GM18861 (cell line): ENCODE data around the gene COL6A2.
"Not testable (repeated sequence)": the region's sequence is repeated elsewhere in the genome, so short reads cannot be mapped to it uniquely, and the experiment has no call there.

Source experiments
- ATAC-seq: cut with Tn5 transposase; IDR thresholded peaks from one replicate; pipeline ENCODE4 v1.9.1; 2021; ENCODE audit not compliant: unreplicated experiment

The COL6A2 gene

GRCh38 chr21:46060596-46061061 lies 37.3 kb upstream of the COL6A2 start:
- ATAC-seq = no peak

GRCh38 chr21:46061063-46061462 lies 36.8 kb upstream of the COL6A2 start:
- no peak for ATAC-seq

- ATAC-seq = no peak
These were observed 36.4 kb upstream of the COL6A2 start for GRCh38 chr21:46061518-46061917.

GRCh38 chr21:46061950-46062349 lies 36.0 kb upstream of the COL6A2 start:
- ATAC-seq = no peak

GRCh38 chr21:46062471-46063211 lies 35.3 kb upstream of the COL6A2 start:
- ATAC-seq = no peak

GRCh38 chr21:46063227-46063626 lies 34.7 kb upstream of the COL6A2 start:
- no peak for ATAC-seq

- ATAC-seq = no peak
These were observed 33.9 kb upstream of the COL6A2 start for GRCh38 chr21:46063734-46064680.

GRCh38 chr21:46064870-46065214 lies 33.1 kb upstream of the COL6A2 start:
- no peak for ATAC-seq

GRCh38 chr21:46065215-46065913 lies 32.5 kb upstream of the COL6A2 start:
- no peak for ATAC-seq

- ATAC-seq = no peak
These were observed 31.9 kb upstream of the COL6A2 start for GRCh38 chr21:46065914-46066551.

GRCh38 chr21:46066591-46067331 lies 31.2 kb upstream of the COL6A2 start:
- no peak for ATAC-seq

- ATAC-seq = no peak
These were observed 30.3 kb upstream of the COL6A2 start for GRCh38 chr21:46067505-46068201.

GRCh38 chr21:46068516-46069079 lies 29.3 kb upstream of the COL6A2 start:
- no peak for ATAC-seq

- no peak for ATAC-seq
These were observed 28.7 kb upstream of the COL6A2 start for GRCh38 chr21:46069166-46069565.

GRCh38 chr21:46069719-46070279 lies 28.1 kb upstream of the COL6A2 start:
- no peak for ATAC-seq

- ATAC-seq = no peak
These were observed 26.8 kb upstream of the COL6A2 start for GRCh38 chr21:46071082-46071481.

- ATAC-seq = not testable (repeated sequence)
These were observed 21.2 kb upstream of the COL6A2 start for GRCh38 chr21:46076724-46077123.

- no peak for ATAC-seq
These were observed 20.2 kb upstream of the COL6A2 start for GRCh38 chr21:46077674-46078101.
